ENCODE results near the gene STXBP6. TPM values are rescaled to one million over a fixed set of nuclear protein-coding genes. Genes with fewer than 3 reads are reported as not detected.
A peak's percentile ranks its signal among the peaks of the same experiment; 100 is the strongest.

STXBP6 gene
- total RNA-seq, 1 donor from 2014 or later = not detected

- Mint-ChIP-seq H3K4me3 (no peak overlapping the region), H3K27me3 (peaks cover 2% of the 10 kb centered on the region), H3K9me3 (no peaks in the 10 kb centered on the region), H3K4me1 (no peaks in the 10 kb centered on the region), H3K27ac (no peak overlapping the region), H3K36me3 (ENCODE audit: low read depth) (no peaks in the 10 kb centered on the region)
- DNase-seq = peak; percentile 26
- intact Hi-C loops (cut with micrococcal nuclease) = no loop called here
These were observed 19.9 kb upstream of the STXBP6 start for GRCh38 chr14:25069879-25070278.

GRCh38 chr14:25067600-25067999, 17.7 kb upstream of the STXBP6 start:
- intact Hi-C loops (cut with micrococcal nuclease) = no loop called here

GRCh38 chr14:25062022-25062321, 12.0 kb upstream of the STXBP6 start:
- DNase-seq = no peak
- H3K27ac Mint-ChIP-seq = no peak overlapping the region
- no peak overlapping the region for H3K4me3 Mint-ChIP-seq
- intact Hi-C loops (cut with micrococcal nuclease) = no loop called here
- H3K9me3 Mint-ChIP-seq = no peaks in the 10 kb centered on the region
- no peaks in the 10 kb centered on the region for H3K36me3 Mint-ChIP-seq (ENCODE audit: low read depth)
- H3K27me3 Mint-ChIP-seq = peaks cover 2% of the 10 kb centered on the region
- H3K4me1 Mint-ChIP-seq = no peaks in the 10 kb centered on the region

More at GRCh38 chr14:25067600-25067999, 17.7 kb upstream of the STXBP6 start:
- Mint-ChIP-seq H3K27ac (no peak overlapping the region), H3K27me3 (peaks cover 2% of the 10 kb centered on the region), H3K4me3 (no peak overlapping the region), H3K36me3 (ENCODE audit: low read depth) (no peaks in the 10 kb centered on the region), H3K9me3 (no peaks in the 10 kb centered on the region), H3K4me1 (no peaks in the 10 kb centered on the region)
- peak; percentile 32 for DNase-seq

- Mint-ChIP-seq H3K36me3 (ENCODE audit: low read depth) (no peaks in the 10 kb centered on the region), H3K27ac (no peak overlapping the region), H3K9me3 (no peaks in the 10 kb centered on the region), H3K4me1 (no peaks in the 10 kb centered on the region), H3K27me3 (peaks cover 15% of the 10 kb centered on the region), H3K4me3 (no peak overlapping the region)
- DNase-seq = no peak
- intact Hi-C loops (cut with micrococcal nuclease) = no loop called here
These were observed 6.7 kb upstream of the STXBP6 start for GRCh38 chr14:25056688-25057078.

- Mint-ChIP-seq H3K27me3 (peaks cover 19% of the 10 kb centered on the region), H3K4me3 (no peak overlapping the region), H3K36me3 (ENCODE audit: low read depth) (no peaks in the 10 kb centered on the region), H3K4me1 (no peaks in the 10 kb centered on the region), H3K27ac (no peak overlapping the region), H3K9me3 (no peaks in the 10 kb centered on the region)
- no peak for DNase-seq
- intact Hi-C loops (cut with micrococcal nuclease) = no loop called here
These were observed 6.2 kb upstream of the STXBP6 start for GRCh38 chr14:25055992-25056687.

GRCh38 chr14:25055005-25055404, 5.1 kb upstream of the STXBP6 start:
- Mint-ChIP-seq H3K4me1 (peaks cover 2% of the 10 kb centered on the region), H3K27me3 (peaks cover 28% of the 10 kb centered on the region), H3K27ac (no peak overlapping the region), H3K36me3 (ENCODE audit: low read depth) (no peaks in the 10 kb centered on the region), H3K9me3 (no peaks in the 10 kb centered on the region), H3K4me3 (no peak overlapping the region)
- DNase-seq = no peak
- intact Hi-C loops (cut with micrococcal nuclease) = no loop called here

- Mint-ChIP-seq H3K27ac (no peak overlapping the region), H3K27me3 (peaks cover 34% of the 10 kb centered on the region)
These were observed 3.6 kb upstream of the STXBP6 start for GRCh38 chr14:25053585-25053984.

GRCh38 chr14:25052921-25053320, 3.0 kb upstream of the STXBP6 start:
- Mint-ChIP-seq H3K4me3 (no peak overlapping the region), H3K27me3 (peaks cover 40% of the 10 kb centered on the region), H3K36me3 (ENCODE audit: low read depth) (no peaks in the 10 kb centered on the region), H3K27ac (no peak overlapping the region), H3K4me1 (peaks cover 2% of the 10 kb centered on the region), H3K9me3 (no peaks in the 10 kb centered on the region)
- intact Hi-C loops (cut with micrococcal nuclease) = no loop called here
- no peak for DNase-seq

More at GRCh38 chr14:25053585-25053984, 3.6 kb upstream of the STXBP6 start:
- Mint-ChIP-seq H3K36me3 (ENCODE audit: low read depth) (no peaks in the 10 kb centered on the region), H3K4me1 (peaks cover 2% of the 10 kb centered on the region), H3K9me3 (no peaks in the 10 kb centered on the region), H3K4me3 (no peak overlapping the region)
- no peak for DNase-seq
- intact Hi-C loops (cut with micrococcal nuclease) = no loop called here

GRCh38 chr14:25052385-25052784, 2.4 kb upstream of the STXBP6 start:
- intact Hi-C loops (cut with micrococcal nuclease) = no loop called here
- H3K36me3 Mint-ChIP-seq (ENCODE audit: low read depth) = no peaks in the 10 kb centered on the region
- H3K9me3 Mint-ChIP-seq = no peaks in the 10 kb centered on the region
- H3K4me3 Mint-ChIP-seq = no peak overlapping the region
- DNase-seq = no peak
- peaks cover 2% of the 10 kb centered on the region for H3K4me1 Mint-ChIP-seq
- no peak overlapping the region for H3K27ac Mint-ChIP-seq
- H3K27me3 Mint-ChIP-seq = peaks cover 46% of the 10 kb centered on the region

GRCh38 chr14:25050269-25051150, 563 bp upstream of the STXBP6 start:
- H3K36me3 Mint-ChIP-seq (ENCODE audit: low read depth) = no peaks in the 10 kb centered on the region
- no peaks in the 10 kb centered on the region for H3K9me3 Mint-ChIP-seq
- peaks cover 51% of the 10 kb centered on the region for H3K27me3 Mint-ChIP-seq
- no peak overlapping the region for H3K27ac Mint-ChIP-seq
- intact Hi-C loops (cut with micrococcal nuclease) = no loop called here
- no peak for DNase-seq
- H3K4me3 Mint-ChIP-seq = peak overlapping the region; percentile 52
- peaks cover 2% of the 10 kb centered on the region for H3K4me1 Mint-ChIP-seq

GRCh38 chr14:25049093-25049567, 817 bp downstream of the STXBP6 start:
- no peak overlapping the region for H3K27ac Mint-ChIP-seq
- no peaks in the 10 kb centered on the region for H3K9me3 Mint-ChIP-seq
- H3K36me3 Mint-ChIP-seq (ENCODE audit: low read depth) = no peaks in the 10 kb centered on the region
- no peak overlapping the region for H3K4me3 Mint-ChIP-seq
- intact Hi-C loops (cut with micrococcal nuclease) = no loop called here
- peaks cover 2% of the 10 kb centered on the region for H3K4me1 Mint-ChIP-seq
- no peak for DNase-seq
- peaks cover 49% of the 10 kb centered on the region for H3K27me3 Mint-ChIP-seq

GRCh38 chr14:25048170-25049016, 1.6 kb downstream of the STXBP6 start:
- intact Hi-C loops (cut with micrococcal nuclease) = no loop called here
- Mint-ChIP-seq H3K36me3 (ENCODE audit: low read depth) (no peaks in the 10 kb centered on the region), H3K4me1 (peaks cover 2% of the 10 kb centered on the region), H3K27me3 (peaks cover 46% of the 10 kb centered on the region), H3K4me3 (no peak overlapping the region), H3K9me3 (no peaks in the 10 kb centered on the region), H3K27ac (no peak overlapping the region)
- no peak for DNase-seq

GRCh38 chr14:25046301-25046943, 3.5 kb downstream of the STXBP6 start:
- H3K4me3 Mint-ChIP-seq = no peak overlapping the region
- H3K27me3 Mint-ChIP-seq = peaks cover 34% of the 10 kb centered on the region
- H3K4me1 Mint-ChIP-seq = peaks cover 2% of the 10 kb centered on the region
- intact Hi-C loops (cut with micrococcal nuclease) = no loop called here
- no peak for DNase-seq
- H3K9me3 Mint-ChIP-seq = no peaks in the 10 kb centered on the region
- no peak overlapping the region for H3K27ac Mint-ChIP-seq
- no peaks in the 10 kb centered on the region for H3K36me3 Mint-ChIP-seq (ENCODE audit: low read depth)

All from activated CD4-positive, alpha-beta T cell treated with anti-CD3 and anti-CD28 coated beads, Interleukin-2, amount 10 ng/mL, durations not matched to agents 24 days and 14 days (primary cell).